ENCODE measurements around the gene ELF1.

ELF1 gene

DNA sequence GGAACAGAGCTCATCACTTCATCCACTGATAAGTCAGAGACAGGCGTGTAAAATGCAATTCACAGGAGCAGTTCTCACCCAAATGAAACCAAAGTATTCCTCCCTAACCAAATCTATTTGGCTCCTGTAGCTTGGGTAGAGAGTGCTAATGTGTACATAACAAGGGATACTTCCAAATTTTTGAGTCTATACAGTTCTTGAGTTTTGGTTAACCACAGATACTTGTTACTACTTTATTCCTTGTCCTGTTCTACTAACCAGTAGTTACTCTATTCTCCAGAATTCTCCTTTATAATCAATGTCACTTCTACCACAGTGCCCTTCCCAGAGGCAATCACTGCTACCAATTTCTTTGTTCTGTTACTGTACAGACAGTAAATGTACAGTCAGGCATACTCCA, 57.3 kb downstream of the ELF1 start:
- peaks cover 81% of the 10 kb centered on the region for H3K36me3 ChIP-seq (ENCODE audit: insufficient read depth, low read length)
- no peak for TF ChIP-seq EZH2phosphoT487 (IDR thresholded peaks at IDR 0.05; ENCODE audit: borderline replicate concordance)
- TF ChIP-seq, protein P1, sequence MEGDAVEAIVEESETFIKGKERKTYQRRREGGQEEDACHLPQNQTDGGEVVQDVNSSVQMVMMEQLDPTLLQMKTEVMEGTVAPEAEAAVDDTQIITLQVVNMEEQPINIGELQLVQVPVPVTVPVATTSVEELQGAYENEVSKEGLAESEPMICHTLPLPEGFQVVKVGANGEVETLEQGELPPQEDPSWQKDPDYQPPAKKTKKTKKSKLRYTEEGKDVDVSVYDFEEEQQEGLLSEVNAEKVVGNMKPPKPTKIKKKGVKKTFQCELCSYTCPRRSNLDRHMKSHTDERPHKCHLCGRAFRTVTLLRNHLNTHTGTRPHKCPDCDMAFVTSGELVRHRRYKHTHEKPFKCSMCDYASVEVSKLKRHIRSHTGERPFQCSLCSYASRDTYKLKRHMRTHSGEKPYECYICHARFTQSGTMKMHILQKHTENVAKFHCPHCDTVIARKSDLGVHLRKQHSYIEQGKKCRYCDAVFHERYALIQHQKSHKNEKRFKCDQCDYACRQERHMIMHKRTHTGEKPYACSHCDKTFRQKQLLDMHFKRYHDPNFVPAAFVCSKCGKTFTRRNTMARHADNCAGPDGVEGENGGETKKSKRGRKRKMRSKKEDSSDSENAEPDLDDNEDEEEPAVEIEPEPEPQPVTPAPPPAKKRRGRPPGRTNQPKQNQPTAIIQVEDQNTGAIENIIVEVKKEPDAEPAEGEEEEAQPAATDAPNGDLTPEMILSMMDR (conservative IDR thresholded peaks at IDR 0.05; ENCODE audit: low read length) = no peak
- H3K9ac ChIP-seq (ENCODE audit: low read depth, low read length, poor library complexity, severe bottlenecking) = no peak overlapping the region
- H3F3A ChIP-seq (ENCODE audit: low read depth) = no peaks in the 10 kb centered on the region
- H4K20me1 ChIP-seq (ENCODE audit: insufficient read depth, low read length, poor library complexity, severe bottlenecking) = peaks cover 94% of the 10 kb centered on the region
- no peaks in the 10 kb centered on the region for H3K9me3 ChIP-seq (ENCODE audit: insufficient read depth, low read depth, low read length)
- peaks cover 97% of the 10 kb centered on the region for H3K79me2 ChIP-seq (ENCODE audit: insufficient read depth, low read length)
- H3K4me2 ChIP-seq (ENCODE audit: low read depth, low read length, poor library complexity, severe bottlenecking) = peak overlapping the region; percentile 10
- H3K9me2 ChIP-seq (replicated peaks; ENCODE audit: low read depth, low read length) = no peaks in the 10 kb centered on the region
- H2AFZ ChIP-seq (ENCODE audit: low read length) = no peak overlapping the region
- no peak overlapping the region for H3K4me3 ChIP-seq (ENCODE audit: low read length, poor library complexity, severe bottlenecking)
- H3K4me1 ChIP-seq (ENCODE audit: insufficient read depth, low read length, poor library complexity, severe bottlenecking) = peaks cover 39% of the 10 kb centered on the region
- H3K27me3 ChIP-seq (ENCODE audit: insufficient read depth, low read length, poor library complexity, severe bottlenecking) = no peaks in the 10 kb centered on the region

DNA sequence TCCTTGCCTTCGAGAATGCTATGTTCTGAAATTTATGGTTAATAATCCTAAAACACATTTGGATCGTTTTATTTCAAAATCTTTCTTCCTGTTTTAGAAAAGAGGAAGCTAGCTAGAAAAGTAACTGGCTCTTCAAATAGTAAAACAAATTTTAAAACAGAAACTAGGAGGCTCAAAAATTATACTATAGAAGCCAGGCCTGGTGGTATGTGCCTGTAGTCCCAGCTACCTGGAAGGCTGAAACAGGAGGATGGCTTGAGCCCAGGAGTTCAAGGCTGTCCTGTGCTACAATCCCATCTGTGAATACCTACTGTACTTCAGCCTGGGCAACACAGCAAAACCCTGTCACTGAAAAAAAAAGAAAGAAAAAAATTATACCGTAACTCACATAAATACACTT, 57.9 kb downstream of the ELF1 start:
- no peak overlapping the region for H3K9ac ChIP-seq (ENCODE audit: low read depth, low read length, poor library complexity, severe bottlenecking)
- TF ChIP-seq, protein P1 (conservative IDR thresholded peaks at IDR 0.05; ENCODE audit: low read length) = no peak
- no peak for TF ChIP-seq EZH2phosphoT487 (IDR thresholded peaks at IDR 0.05; ENCODE audit: borderline replicate concordance)
- H4K20me1 ChIP-seq (ENCODE audit: insufficient read depth, low read length, poor library complexity, severe bottlenecking) = peaks cover 88% of the 10 kb centered on the region
- H3K27me3 ChIP-seq (ENCODE audit: insufficient read depth, low read length, poor library complexity, severe bottlenecking) = no peaks in the 10 kb centered on the region
- peak overlapping the region; percentile 10 for H3K4me2 ChIP-seq (ENCODE audit: low read depth, low read length, poor library complexity, severe bottlenecking)
- H2AFZ ChIP-seq (ENCODE audit: low read length) = no peak overlapping the region
- H3K79me2 ChIP-seq (ENCODE audit: insufficient read depth, low read length) = peaks cover 97% of the 10 kb centered on the region
- no peaks in the 10 kb centered on the region for H3K9me2 ChIP-seq (replicated peaks; ENCODE audit: low read depth, low read length)
- H3K9me3 ChIP-seq (ENCODE audit: insufficient read depth, low read depth, low read length) = no peaks in the 10 kb centered on the region
- no peak overlapping the region for H3K4me3 ChIP-seq (ENCODE audit: low read length, poor library complexity, severe bottlenecking)
- H3K4me1 ChIP-seq (ENCODE audit: insufficient read depth, low read length, poor library complexity, severe bottlenecking) = peaks cover 32% of the 10 kb centered on the region
- H3F3A ChIP-seq (ENCODE audit: low read depth) = no peaks in the 10 kb centered on the region
- peaks cover 75% of the 10 kb centered on the region for H3K36me3 ChIP-seq (ENCODE audit: insufficient read depth, low read length)

DNA sequence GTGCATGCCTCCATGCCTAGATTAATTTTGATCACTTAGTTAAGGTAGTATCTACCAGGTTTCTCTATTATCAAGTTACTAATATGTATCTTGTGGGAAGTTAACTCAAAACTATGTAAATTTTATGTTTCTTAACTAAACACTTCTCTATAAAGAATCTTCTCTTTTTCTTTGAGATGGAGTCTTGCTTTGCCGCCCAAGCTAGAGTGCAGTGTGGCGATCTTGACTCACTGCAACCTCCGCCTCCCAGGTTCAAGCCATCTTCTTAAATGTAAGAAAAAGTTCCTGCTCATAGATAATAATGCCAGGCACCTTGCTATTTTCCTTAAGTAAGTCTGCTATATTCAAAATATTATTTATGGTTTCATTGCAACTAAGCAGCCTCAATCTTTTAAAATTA, 58.4 kb downstream of the ELF1 start:
- Histone ChIP-seq H3K9ac (ENCODE audit: low read depth, low read length, poor library complexity, severe bottlenecking) (no peak overlapping the region), H3F3A (ENCODE audit: low read depth) (no peaks in the 10 kb centered on the region), H3K9me3 (ENCODE audit: insufficient read depth, low read depth, low read length) (no peaks in the 10 kb centered on the region), H3K36me3 (ENCODE audit: insufficient read depth, low read length) (peaks cover 70% of the 10 kb centered on the region), H3K27me3 (ENCODE audit: insufficient read depth, low read length, poor library complexity, severe bottlenecking) (no peaks in the 10 kb centered on the region), H4K20me1 (ENCODE audit: insufficient read depth, low read length, poor library complexity, severe bottlenecking) (peaks cover 83% of the 10 kb centered on the region), H3K4me2 (ENCODE audit: low read depth, low read length, poor library complexity, severe bottlenecking) (no peak overlapping the region), H2AFZ (ENCODE audit: low read length) (no peak overlapping the region), H3K4me3 (ENCODE audit: low read length, poor library complexity, severe bottlenecking) (no peak overlapping the region), H3K4me1 (ENCODE audit: insufficient read depth, low read length, poor library complexity, severe bottlenecking) (peaks cover 27% of the 10 kb centered on the region), H3K9me2 (replicated peaks; ENCODE audit: low read depth, low read length) (no peaks in the 10 kb centered on the region), H3K79me2 (ENCODE audit: insufficient read depth, low read length) (peaks cover 93% of the 10 kb centered on the region)
- no peak for TF ChIP-seq EZH2phosphoT487 (IDR thresholded peaks at IDR 0.05; ENCODE audit: borderline replicate concordance)
- TF ChIP-seq, protein P1 (conservative IDR thresholded peaks at IDR 0.05; ENCODE audit: low read length) = no peak
